GM19035 (cell line): ENCODE results near the gene IBA57.

ENCODE experiments used
- ATAC-seq: cut with Tn5 transposase; IDR thresholded peaks from one replicate; pipeline ENCODE4 v1.9.1; 2021; ENCODE audit not compliant: unreplicated experiment

Gene IBA57

GRCh38 chr1:228165372-228166169 is at the start of gene IBA57:
TSS of gene IBA57 (plus strand) at chr1:228165804. CDS start at chr1:228165817, 13 bp downstream.
- ATAC-seq, result peak; percentile 81

- no peak for ATAC-seq
These were observed 48.3 kb upstream of the IBA57 start for GRCh38 chr1:228117335-228117734.

GRCh38 chr1:228118040-228118439 is 47.6 kb upstream of the IBA57 start:
- no peak for ATAC-seq

DNA sequence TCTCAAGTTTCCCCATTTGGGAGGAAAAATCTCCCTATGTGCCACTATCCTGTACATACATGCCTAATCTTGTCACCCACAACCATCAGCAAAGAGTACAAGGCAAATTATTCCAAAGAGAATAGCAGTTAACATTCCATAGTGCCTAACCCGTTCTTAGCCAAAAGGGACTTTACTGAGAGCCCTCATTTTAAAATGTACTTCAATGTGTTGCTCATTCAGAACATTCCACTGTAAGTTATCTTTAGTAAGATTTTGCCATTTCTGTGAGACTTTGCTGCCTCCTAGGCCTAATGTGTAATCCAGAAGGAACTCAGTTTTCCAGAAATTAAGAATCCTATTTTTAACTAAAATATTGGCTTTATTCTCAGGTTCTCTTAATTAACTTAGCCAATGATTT is 45.3 kb upstream of the IBA57 start:
- ATAC-seq, result no peak

DNA sequence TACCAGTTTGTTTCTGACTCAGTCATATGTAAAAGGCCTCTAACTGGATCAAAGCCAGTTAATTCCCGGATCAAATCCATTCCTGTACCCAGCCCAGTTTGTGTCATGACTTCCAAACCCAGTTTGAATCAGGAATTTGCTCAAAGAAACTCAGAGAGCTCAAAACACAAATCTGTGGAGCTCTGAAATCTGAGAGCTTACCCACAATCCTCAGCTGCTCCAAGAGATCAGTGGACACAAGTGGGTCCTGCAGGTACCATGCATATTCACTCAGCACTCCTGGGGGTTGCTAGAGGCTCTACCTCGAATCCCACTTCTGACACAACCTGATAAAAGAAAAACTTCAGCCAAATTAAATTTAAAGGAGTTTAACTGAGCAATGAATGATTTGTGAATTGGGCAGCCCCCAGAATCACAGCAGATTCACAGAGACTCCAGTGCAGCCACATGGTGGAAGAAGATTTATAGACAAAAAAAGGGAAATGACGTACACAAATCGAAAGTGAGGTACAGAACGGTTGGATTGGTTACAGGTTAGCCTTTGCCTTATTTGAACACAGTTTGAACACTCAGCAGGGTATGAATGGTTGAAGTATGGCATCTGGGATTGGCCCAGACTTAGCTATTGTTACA is 44.6 kb upstream of the IBA57 start:
- no peak for ATAC-seq

DNA sequence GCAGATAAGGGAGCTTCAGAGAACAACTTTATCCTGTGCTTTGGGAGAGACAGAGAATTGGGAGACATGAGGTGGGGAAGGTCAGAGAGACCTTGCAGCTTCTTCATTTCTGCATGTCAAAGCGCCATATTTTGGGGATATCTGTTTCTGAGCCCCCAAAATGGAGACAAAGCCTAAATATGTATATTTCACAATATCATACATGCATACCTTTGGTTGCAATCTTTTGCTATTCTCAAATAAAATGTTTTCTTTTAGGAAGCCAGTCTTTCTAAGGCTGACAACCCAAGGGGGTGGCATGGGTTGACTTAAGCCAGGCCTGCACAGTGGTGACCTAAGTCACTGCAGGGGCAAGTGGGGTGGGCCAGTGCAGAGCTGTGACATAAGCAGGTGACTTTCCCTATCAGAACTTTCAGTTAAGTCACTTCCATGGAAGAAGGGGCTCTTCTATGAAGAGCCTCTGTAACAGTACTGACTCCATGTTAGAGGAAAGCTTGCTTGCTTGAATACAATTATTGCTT is 42.6 kb upstream of the IBA57 start:
- no peak for ATAC-seq

DNA sequence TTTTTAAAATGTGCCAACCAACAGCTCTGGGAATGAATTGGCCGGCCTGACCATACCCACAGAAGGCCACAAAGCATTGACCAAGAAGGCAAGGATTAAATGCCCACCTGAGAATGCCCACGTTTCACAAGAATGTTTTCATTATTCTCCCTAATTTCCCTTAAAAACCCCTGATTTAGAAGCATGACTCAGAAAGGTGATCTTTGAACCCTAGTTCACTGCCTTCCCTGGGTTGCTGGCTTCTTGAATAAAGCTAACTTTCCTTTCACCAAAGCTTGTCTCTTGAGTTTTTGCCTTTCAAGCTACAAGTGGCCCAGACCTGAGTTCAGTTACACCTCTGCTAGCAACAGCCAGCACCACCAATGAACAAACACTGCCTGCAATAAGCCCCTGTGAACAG is 42.1 kb upstream of the IBA57 start:
- ATAC-seq, result no peak

DNA sequence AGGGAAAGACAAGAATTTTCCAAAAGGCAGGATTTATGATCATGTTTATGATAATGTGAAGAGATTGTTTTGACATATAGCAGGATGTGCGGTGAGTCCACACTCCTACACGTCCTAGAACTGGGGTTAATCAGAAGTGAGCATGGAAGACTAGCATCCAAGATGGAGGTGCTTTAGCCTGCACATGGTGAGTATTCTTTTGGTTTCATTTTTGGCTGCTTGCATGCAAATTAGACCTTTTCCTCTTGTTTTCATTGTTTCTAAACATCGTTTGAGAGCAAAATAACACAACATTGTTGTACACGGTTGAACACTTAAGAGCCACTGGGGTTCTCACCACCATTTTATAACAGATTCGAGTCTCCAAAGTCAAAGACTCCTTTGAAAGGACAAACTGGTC is 40.4 kb upstream of the IBA57 start:
- ATAC-seq, result no peak

GRCh38 chr1:228131766-228132165 is 33.8 kb upstream of the IBA57 start:
- no peak for ATAC-seq

GRCh38 chr1:228134591-228134990 is 31.0 kb upstream of the IBA57 start:
- no peak for ATAC-seq

DNA sequence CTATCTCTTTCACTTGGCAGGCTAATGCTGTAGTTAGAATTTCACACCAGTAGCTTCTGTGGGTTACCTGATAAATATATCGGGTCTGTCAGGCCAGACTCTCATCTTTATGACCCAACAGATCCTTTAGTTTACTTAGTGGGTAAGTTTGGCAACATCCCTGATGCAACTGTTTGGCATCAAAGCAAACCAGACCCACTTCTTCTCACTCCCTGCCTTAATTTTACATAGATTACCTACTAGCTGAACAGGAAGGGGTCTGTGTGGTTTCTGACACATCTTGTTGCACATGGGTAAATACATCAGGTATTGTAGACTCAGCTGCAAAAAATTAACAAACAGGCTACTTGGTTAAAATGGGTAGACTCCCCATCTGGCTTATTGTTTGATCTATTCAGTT is 28.7 kb upstream of the IBA57 start:
- no peak for ATAC-seq

GRCh38 chr1:228139406-228139930 is 26.1 kb upstream of the IBA57 start:
- ATAC-seq, result no peak

- peak; percentile 90 for ATAC-seq
These were observed 25.5 kb upstream of the IBA57 start, which contains the start of gene GUK1 for GRCh38 chr1:228139931-228140723. TSS of gene GUK1 (plus strand) at chr1:228140279. CDS start at chr1:228140303, 24 bp downstream.

GRCh38 chr1:228140724-228141225 is 24.8 kb upstream of the IBA57 start:
- no peak for ATAC-seq

DNA sequence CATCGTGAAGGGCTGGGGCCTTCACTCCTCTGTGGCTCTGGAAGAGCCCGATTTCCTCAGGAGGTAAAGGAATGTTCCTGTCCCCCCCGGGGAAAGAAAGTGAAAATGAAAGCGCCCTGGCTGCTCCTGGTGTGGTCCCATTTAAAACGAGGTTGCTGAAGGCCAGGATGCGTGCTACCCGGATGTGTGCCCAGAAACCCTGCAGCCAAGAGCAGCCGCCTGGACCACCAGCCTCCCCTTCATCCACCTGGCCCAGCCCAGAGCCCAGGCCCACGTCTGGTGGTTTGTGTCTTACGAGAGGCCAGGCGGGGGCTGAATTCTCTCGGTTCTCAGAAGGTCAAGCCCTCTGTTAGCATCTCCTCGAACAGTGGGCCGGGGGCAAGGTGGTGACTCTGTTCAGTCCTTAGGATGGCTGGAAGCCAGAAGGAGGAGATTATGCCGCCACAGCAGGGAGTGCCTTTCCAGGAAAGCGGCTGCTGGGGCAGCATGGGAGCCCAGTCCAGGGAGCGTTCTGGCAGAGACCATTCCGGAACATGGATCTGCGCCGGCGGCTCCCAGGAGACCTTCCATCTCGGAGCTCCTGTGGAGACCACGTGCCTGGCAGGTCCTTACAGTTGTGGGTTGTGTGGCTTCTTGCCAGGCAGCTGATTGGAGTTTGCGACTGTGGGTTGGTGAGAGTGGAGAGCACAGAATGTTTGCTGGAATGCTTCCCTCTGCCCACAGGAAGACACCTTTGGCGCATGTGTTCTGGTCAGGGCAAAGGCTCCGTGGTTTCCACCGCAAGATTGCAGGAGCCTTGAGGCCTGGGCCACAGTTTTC is 24.2 kb upstream of the IBA57 start:
- ATAC-seq, result no peak

- ATAC-seq, result no peak
These were observed 23.4 kb upstream of the IBA57 start for GRCh38 chr1:228142155-228142691.

- ATAC-seq, result no peak
These were observed 22.9 kb upstream of the IBA57 start for GRCh38 chr1:228142701-228143136.

- no peak for ATAC-seq
These were observed 22.0 kb upstream of the IBA57 start for GRCh38 chr1:228143480-228144192.
